Measurements from ENCODE around the gene WNT6. TPM values are rescaled to one million over a fixed set of nuclear protein-coding genes. Genes with fewer than 3 reads are reported as not detected.

WNT6 gene
- total RNA-seq, 1 experiment from 2014 or later = not detected

DNA sequence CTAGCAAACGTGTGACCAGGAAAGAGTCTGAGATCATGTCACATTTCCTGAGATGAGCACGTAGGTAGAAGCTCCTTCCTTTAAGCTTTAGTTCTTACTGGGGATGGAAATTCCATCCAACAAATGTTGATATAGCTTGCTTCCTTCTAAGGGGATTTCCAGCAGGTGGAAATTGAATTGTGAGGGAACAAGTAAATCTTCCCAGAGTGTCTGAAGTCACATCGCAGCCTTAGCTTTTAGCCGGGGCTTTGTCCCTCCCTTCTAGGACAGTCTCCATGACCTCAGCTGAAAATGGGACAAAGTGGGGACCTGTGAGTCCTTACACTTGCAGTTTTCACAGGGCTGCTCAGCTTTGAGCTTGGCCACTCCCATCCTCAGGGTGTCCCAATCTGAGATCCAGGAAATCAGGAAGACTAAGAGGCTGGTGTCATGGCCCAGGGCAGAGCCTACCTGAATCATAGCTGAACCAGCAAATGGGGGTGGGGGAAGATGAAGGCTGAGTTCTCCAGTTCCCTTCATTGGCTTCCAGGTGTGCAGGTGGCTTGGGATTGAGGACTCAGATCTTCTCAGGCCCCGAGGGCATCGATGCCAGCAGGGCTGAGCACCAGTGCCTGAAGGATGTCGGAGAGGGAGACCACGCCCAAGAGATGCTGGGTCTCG is 36.3 kb upstream of the WNT6 start:
- CTCF ChIA-PET = no interaction called here
- H3K27ac ChIP-seq (ENCODE audit: low read length) = no peak overlapping the region
- no peaks in the 10 kb centered on the region for H3K27me3 ChIP-seq (ENCODE audit: low read length)
- ATAC-seq = no peak
- H2AFZ ChIP-seq (ENCODE audit: low read length) = no peak overlapping the region
- H3K9me3 ChIP-seq (ENCODE audit: low read length) = no peaks in the 10 kb centered on the region
- H4K20me1 ChIP-seq (ENCODE audit: low read length) = no peaks in the 10 kb centered on the region
- H3K9me2 ChIP-seq (replicated peaks; ENCODE audit: low read length) = no peaks in the 10 kb centered on the region
- no peaks in the 10 kb centered on the region for H3F3A ChIP-seq (ENCODE audit: low read length, unreplicated experiment)
- TF ChIP-seq EZH2phosphoT487 (IDR thresholded peaks at IDR 0.05; ENCODE audit: borderline replicate concordance, low read length) = no peak
- TF ChIP-seq EZH2 (IDR thresholded peaks at IDR 0.05; ENCODE audit: low read length, unreplicated experiment) = no peak
- TF ChIP-seq, protein P1, sequence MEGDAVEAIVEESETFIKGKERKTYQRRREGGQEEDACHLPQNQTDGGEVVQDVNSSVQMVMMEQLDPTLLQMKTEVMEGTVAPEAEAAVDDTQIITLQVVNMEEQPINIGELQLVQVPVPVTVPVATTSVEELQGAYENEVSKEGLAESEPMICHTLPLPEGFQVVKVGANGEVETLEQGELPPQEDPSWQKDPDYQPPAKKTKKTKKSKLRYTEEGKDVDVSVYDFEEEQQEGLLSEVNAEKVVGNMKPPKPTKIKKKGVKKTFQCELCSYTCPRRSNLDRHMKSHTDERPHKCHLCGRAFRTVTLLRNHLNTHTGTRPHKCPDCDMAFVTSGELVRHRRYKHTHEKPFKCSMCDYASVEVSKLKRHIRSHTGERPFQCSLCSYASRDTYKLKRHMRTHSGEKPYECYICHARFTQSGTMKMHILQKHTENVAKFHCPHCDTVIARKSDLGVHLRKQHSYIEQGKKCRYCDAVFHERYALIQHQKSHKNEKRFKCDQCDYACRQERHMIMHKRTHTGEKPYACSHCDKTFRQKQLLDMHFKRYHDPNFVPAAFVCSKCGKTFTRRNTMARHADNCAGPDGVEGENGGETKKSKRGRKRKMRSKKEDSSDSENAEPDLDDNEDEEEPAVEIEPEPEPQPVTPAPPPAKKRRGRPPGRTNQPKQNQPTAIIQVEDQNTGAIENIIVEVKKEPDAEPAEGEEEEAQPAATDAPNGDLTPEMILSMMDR (conservative IDR thresholded peaks at IDR 0.05; ENCODE audit: low read depth, low read length) = no peak
- H3K9ac ChIP-seq (ENCODE audit: low read length) = no peak overlapping the region
- POLR2A ChIA-PET (ENCODE audit: unreplicated experiment) = no interaction called here
- H3K4me3 ChIP-seq (ENCODE audit: low read length) = no peak overlapping the region
- no peaks in the 10 kb centered on the region for H3K4me1 ChIP-seq (ENCODE audit: insufficient read depth, low read length)
- BruUV-seq (replicated peaks) = no TSS peak
- intact Hi-C loops (cut with micrococcal nuclease) = no loop called here
- H3K4me2 ChIP-seq (ENCODE audit: low read length) = no peak overlapping the region
- H3K36me3 ChIP-seq (ENCODE audit: low read depth, low read length) = no peaks in the 10 kb centered on the region
- no peak for DNase-seq
- no peaks in the 10 kb centered on the region for H3K79me2 ChIP-seq (ENCODE audit: low read length)

DNA sequence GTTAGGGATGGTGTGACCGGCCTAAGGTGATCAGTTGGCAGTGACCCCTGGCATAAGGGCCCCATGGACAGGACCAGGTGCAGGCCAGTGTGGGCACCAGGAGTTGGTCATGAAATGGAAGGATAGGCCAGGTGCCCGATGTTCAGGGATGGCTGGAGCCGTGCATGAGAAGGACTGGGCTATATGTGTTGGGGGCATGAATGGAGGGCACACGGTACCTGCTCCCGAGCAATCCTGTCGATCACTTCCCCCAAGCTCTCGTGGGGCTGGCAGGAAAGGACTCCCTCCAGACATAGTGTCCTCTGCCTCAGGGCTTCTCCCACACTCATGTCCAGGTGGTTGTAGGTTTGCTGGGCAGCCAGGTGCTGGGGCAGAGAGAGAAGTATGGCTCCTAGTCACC is 35.6 kb upstream of the WNT6 start:
- no peaks in the 10 kb centered on the region for H4K20me1 ChIP-seq (ENCODE audit: low read length)
- POLR2A ChIA-PET (ENCODE audit: unreplicated experiment) = no interaction called here
- intact Hi-C loops (cut with micrococcal nuclease) = no loop called here
- no peaks in the 10 kb centered on the region for H3F3A ChIP-seq (ENCODE audit: low read length, unreplicated experiment)
- H3K36me3 ChIP-seq (ENCODE audit: low read depth, low read length) = no peaks in the 10 kb centered on the region
- no peaks in the 10 kb centered on the region for H3K9me2 ChIP-seq (replicated peaks; ENCODE audit: low read length)
- ATAC-seq = no peak
- no peaks in the 10 kb centered on the region for H3K27me3 ChIP-seq (ENCODE audit: low read length)
- TF ChIP-seq EZH2phosphoT487 (IDR thresholded peaks at IDR 0.05; ENCODE audit: borderline replicate concordance, low read length) (no peak), EZH2 (IDR thresholded peaks at IDR 0.05; ENCODE audit: low read length, unreplicated experiment) (no peak)
- TF ChIP-seq, protein P1 (conservative IDR thresholded peaks at IDR 0.05; ENCODE audit: low read depth, low read length) = no peak
- CTCF ChIA-PET = no interaction called here
- H3K4me1 ChIP-seq (ENCODE audit: insufficient read depth, low read length) = no peaks in the 10 kb centered on the region
- H3K4me2 ChIP-seq (ENCODE audit: low read length) = no peak overlapping the region
- no TSS peak for BruUV-seq (replicated peaks)
- H2AFZ ChIP-seq (ENCODE audit: low read length) = no peak overlapping the region
- H3K4me3 ChIP-seq (ENCODE audit: low read length) = no peak overlapping the region
- no peak overlapping the region for H3K27ac ChIP-seq (ENCODE audit: low read length)
- no peak for DNase-seq
- no peak overlapping the region for H3K9ac ChIP-seq (ENCODE audit: low read length)
- H3K79me2 ChIP-seq (ENCODE audit: low read length) = no peaks in the 10 kb centered on the region
- H3K9me3 ChIP-seq (ENCODE audit: low read length) = no peaks in the 10 kb centered on the region

DNA sequence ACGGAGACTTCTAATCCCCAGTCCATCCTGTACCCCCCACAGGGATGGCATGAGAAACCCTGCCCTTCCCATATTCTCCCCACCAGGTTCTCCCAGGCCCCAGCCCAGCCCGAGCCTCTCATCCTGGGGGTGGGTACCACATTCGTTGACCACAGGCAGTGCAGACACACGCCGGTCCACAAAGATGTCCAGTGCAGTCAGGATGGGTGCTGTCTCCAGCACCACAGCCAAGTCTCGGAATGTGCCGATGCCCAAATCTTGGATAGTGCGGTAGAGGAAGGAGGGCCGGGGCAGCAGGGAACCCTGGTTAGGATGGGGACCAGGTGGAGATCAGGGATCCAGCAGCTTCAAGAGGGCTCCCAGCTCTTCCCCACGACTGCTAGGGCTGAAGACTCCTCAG is 32.8 kb upstream of the WNT6 start:
- no peak overlapping the region for H3K9ac ChIP-seq (ENCODE audit: low read length)
- H2AFZ ChIP-seq (ENCODE audit: low read length) = no peak overlapping the region
- no peak for DNase-seq
- H4K20me1 ChIP-seq (ENCODE audit: low read length) = no peaks in the 10 kb centered on the region
- no peak for ATAC-seq
- no peak overlapping the region for H3K4me3 ChIP-seq (ENCODE audit: low read length)
- no TSS peak for BruUV-seq (replicated peaks)
- ChIA-PET POLR2A (ENCODE audit: unreplicated experiment) (no interaction called here), CTCF (no interaction called here)
- no peaks in the 10 kb centered on the region for H3K9me2 ChIP-seq (replicated peaks; ENCODE audit: low read length)
- H3K9me3 ChIP-seq (ENCODE audit: low read length) = no peaks in the 10 kb centered on the region
- no peak overlapping the region for H3K27ac ChIP-seq (ENCODE audit: low read length)
- H3K79me2 ChIP-seq (ENCODE audit: low read length) = no peaks in the 10 kb centered on the region
- no peaks in the 10 kb centered on the region for H3K27me3 ChIP-seq (ENCODE audit: low read length)
- TF ChIP-seq EZH2phosphoT487 (IDR thresholded peaks at IDR 0.05; ENCODE audit: borderline replicate concordance, low read length) (no peak), EZH2 (IDR thresholded peaks at IDR 0.05; ENCODE audit: low read length, unreplicated experiment) (no peak)
- TF ChIP-seq, protein P1 (conservative IDR thresholded peaks at IDR 0.05; ENCODE audit: low read depth, low read length) = no peak
- intact Hi-C loops (cut with micrococcal nuclease) = no loop called here
- no peak overlapping the region for H3K4me2 ChIP-seq (ENCODE audit: low read length)
- H3F3A ChIP-seq (ENCODE audit: low read length, unreplicated experiment) = no peaks in the 10 kb centered on the region
- H3K4me1 ChIP-seq (ENCODE audit: insufficient read depth, low read length) = no peaks in the 10 kb centered on the region
- H3K36me3 ChIP-seq (ENCODE audit: low read depth, low read length) = no peaks in the 10 kb centered on the region

Data from PC-3 (cell line).